Embryonic facial prominence (tissue), 1 donor: Measurements from ENCODE around the gene FKBP6.
A peak's percentile ranks its signal among the peaks of the same experiment; 100 is the strongest.
"Not testable (repeated sequence)": the region's sequence is repeated elsewhere in the genome, so short reads cannot be mapped to it uniquely, and the experiment has no call there.

Source experiments
- DNase-seq: peaks from one replicate; pipeline ENCODE4 v3.0.0-alpha.2; 2016; ENCODE audit errors: extremely low spot score

The FKBP6 gene

DNA sequence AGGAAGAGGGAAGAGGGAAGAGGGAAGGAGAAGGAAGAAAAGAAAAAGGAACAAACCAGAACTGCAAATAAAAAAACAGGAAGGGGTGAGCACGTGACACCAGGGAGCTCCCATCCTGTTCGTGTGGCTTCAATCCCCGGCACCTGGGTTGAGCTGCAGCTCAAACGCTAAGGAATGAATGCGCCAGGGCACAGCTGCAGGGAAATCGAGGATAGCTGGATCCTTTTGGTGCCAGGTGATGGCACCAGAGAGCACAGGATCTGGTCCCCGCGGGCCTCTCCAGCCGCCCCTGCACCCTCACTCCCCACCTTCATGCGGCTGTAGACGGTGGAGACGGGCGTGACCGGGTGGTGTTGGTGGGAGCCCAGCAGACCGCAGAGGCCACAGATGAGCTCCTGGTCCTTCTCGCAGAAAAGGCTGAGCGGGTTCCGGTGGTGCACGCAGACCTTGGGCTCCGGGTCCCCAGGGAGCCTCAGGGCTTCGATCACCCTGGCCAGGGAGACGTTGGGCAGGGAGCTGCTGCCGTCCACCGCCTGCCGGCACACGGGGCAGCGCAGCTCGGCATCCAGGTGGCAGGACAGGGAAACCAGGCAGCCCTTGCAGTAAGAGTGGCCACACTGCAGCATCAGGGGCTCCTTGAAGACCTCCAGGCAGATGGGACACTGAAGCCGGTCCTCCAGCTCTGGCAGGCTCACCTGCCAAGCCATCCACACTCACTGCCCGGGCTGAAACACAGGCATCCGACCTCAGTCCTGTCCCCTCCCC lies 3.7 kb upstream of the FKBP6 start:
- not testable (repeated sequence) for DNase-seq

DNA sequence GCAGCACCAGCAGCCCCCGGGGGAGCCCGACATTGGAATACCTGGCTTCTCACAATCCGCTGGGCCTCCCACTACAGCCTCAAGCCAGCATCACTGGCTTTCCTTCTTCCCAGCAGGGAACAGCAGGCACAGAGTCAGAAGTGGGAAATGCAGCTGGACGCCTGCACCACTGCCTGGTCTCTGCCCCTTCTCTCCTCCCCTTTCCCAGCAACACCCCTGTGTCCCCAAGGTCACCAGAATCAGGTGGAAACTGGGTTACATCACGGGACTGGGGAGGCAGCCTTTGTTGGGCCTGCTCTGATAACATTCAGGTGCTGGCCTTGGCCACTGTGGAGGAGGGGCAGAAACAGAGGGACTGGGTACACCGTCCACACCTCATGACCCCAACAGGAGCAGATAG lies 2.5 kb upstream of the FKBP6 start:
- not testable (repeated sequence) for DNase-seq

DNA sequence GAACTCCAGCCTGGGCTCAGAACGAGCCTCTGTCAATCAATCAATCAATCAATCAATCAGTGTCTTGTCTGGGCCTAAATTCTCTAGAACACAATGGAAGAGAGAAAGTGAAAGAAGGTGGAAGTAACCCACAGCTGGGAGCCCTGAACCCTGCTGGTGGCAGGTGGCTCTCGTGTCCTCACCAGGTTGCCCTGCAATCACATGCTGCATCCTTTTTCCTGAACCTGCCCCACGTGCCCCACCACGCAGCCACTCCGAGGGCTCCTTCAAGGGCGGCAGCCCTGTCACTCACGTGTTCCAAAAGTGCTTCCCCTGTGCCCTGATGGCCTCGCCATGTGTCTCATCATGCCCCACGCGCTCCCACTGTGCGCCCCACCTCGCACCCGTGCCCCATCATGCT lies 512 bp upstream of the FKBP6 start:
- DNase-seq = not testable (repeated sequence)

DNA sequence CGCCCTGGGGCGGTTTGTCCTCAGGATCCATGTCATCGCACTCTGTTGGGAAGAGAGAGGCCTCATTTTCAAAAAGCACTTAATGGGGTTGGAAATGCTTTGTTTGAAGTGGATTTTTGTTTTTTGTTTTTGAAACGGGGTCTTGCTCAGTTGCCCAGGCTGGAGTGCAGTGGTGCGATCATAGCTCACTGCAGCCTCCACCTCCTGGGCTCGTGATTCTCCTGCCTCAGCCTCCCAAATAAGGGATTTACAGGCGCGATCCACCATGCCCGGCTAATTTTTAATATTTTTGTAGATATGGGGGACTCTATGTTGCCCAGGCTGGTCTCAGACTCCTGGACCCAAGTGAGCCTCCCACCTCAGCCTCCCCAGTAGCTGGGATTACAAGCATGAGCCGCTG lies 735 bp downstream of the FKBP6 start:
- no peak for DNase-seq

DNA sequence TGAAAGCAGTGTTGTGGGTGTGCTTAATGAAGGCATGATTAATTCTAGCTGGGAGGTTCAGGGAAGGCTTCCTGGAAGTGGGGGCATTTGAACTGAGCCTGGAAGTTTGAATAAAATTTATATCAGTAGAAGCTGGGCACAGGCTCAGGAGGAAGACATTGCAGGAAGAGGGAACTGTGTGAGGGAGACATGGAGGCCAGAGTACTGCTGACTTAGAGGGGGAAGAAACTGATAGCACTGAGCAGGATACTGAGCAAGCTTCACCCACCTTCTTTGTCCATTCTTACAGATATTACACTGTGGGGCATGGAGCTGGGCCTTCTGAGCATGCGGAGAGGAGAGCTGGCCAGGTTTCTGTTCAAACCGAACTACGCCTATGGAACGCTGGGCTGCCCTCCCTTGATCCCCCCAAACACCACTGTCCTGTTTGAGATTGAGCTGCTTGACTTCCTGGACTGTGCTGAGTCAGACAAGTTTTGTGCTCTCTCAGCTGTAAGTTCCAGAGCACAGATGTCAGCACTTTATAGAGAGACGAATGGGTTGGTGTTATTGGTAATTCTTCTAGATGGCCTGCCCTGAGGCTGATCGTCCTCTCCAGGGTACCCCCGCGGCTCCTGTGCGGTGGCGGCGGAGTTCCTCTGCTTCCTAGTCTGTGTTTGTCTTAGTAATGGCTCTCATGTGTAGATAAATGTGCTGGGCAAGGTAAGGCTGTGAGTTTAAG lies 2.1 kb downstream of the FKBP6 start:
- no peak for DNase-seq

DNA sequence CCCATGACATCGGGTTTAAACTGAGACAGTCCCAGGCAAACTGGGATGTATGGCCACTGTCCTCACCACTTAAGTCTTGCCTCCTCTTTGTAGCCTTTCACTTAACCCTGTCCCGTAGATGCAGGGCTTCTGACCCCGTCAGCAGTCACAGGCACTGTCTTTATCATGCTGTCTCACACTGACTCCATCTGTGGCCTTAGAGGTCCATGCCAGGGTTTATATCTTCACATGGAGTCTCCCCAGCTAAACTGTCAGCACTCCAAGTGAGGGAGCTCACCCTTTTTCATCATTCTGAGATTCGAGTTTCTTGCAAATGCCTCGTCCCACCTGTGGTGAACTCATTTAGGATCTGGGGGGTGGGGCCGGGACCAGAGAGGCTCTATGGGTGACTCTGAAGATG lies 2.8 kb downstream of the FKBP6 start:
- DNase-seq = no peak

DNA sequence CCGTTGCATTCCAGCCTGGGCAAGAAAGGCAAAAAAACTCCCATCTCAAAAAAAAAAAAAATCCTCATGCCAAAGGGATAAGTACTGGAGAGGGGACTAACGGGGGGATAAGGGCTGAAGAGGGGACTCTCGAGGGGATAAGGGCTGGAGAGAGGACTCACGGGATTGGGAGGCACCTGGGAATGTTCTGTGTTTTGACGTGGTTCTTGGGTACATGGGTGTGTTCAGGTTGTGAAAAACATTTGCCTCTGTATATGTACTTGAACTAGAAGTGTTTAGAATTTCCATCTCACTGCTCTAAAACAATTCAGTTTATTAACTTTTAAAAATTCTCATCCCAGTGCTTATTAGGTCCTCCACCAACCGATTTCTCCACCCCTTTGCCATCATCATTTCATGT lies 4.5 kb downstream of the FKBP6 start:
- DNase-seq = no peak

DNA sequence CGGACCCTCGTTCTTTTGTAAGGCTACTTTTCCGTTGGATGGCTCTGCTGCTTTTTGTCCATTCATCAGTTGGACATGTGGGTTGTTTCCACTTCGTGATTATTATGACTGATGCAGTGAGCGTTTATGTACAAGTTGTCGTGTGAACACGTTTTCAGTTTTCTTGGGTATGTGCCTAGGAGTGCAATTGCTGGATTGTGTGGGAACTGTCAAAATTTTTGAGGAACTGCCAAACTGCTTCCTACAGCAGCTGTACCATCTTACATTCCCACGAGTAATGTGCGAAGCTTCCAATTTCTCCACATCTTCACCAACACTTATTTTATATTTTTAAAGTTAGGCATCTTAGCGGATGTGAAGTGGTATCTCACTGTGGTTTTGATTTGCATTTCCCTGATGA lies 10.4 kb downstream of the FKBP6 start:
- no peak for DNase-seq

DNA sequence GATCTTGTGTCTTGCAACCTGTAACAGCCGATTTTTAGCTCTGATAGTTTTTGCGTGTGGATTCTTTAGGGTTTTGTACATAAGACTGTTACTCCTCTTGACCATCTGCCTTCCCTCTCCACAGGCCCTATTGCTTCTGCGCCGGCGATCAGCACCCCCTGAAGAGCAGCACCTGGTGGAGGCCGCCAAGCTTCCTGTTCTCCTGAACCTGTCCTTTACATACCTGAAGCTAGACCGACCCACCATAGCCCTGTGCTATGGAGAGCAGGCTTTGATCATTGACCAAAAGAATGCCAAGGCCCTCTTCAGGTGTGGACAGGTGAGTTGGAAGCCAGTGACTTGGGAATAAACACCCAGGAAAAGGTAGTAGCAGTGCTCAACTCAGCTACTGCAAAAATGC lies 12.6 kb downstream of the FKBP6 start:
- no peak for DNase-seq

DNA sequence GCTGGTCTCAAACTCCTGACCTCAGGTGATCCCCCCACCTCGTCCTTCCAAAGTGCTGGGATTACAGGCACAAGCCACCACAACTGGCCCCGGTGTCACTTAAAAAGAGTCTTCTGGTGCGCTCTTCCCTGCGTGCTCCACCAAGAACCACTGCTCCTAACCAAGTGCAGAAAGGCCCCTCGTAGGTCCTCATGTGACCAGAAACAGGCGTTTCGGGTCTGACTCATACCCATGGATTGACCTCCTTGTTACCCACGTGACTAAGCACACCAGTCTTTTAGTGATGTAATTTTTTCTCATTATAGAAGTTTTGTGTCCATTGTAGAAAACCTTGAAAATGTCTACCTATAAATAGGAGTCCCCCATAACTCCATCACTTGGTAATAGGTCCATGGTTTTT lies 13.9 kb downstream of the FKBP6 start:
- no peak for DNase-seq

DNA sequence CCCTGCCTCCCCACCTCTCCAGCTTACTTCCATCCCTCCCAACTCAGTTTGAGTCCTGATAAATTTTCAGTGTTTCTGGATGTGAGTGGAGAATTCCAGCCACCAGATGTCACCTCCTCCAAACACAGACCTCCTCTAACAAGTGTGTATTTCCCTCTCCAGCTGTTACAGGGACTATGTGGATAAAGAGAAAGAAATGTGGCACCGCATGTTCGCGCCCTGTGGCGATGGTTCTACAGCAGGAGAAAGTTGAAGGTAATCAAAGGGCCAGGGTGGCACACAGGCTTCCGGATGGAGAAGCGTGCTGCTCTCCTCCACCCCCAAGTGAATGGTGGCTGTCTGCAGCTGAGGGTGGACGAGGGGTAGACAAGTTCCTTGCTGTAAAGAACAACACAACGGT lies 14.7 kb downstream of the FKBP6 start:
- DNase-seq = peak; percentile 68

DNA sequence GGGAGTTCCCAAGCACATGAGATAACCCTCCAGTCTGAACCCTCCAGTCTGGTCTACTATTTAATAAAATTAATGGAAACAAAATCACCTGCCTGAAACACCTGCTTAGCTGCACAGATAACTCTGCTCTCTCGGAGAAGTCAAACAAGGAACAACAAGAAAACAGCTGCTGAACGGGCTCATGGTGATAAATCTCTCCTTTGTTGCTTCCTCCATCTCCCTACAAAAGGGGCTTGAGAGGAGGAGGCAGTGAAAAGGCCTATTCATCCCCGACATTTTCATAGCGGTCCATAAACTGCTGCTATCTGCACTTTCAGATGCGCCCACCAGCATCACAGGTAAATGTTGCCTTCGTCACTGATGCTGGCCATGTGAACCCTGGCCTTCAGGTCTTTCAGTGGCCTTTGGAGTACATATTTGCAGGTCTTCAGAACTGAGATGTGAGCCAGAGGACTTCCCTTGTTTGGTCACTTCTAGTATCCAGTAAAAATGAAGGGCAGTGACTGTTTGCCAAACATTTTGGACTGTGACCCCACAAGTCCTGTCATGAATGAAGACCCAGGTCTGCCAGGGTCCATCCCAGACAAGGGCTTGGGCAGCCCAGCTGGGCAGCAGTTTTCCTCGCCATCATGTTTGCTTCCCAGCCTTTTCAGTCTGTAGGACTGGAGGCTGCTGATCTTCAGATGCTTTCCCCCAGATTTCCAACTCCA lies 15.9 kb downstream of the FKBP6 start:
- DNase-seq = no peak

DNA sequence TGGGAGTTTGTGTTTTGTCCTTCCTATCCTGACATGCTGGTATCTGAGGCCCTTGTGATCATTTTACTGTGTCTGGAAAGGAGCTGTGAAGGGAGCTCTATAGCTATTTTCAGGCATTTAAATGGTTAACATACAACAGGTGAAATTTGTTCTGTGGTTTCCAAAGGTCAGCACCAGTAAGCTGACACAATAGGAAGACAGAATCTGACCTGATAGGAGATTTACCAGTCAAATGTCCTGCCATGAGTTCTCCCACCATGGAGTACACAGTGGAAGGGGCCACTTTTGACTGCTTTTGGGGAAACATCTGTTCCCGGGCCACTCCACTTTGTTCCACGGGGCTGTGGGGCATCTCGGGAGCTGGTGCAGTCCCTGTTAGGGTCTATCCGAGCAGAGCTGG lies 17.6 kb downstream of the FKBP6 start:
- DNase-seq = no peak

DNA sequence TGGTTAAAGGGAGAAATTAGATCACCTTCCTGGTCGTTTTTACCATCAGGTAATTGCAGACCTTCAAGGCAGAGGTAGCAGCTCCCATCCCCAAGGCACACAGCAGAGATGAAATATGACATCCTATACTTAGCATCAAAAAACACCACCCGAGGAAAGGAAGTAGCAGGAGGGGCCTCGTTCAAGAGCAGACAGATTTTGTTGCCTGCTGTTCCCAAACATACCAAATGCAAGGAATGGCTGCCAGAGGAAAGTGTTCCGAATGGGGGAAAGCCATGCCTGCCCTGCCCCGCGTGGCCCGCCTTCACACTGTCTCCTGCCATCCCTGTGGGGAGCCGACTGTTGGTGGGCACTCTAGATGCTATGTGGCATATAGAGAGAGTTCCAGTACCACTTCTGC lies 18.0 kb downstream of the FKBP6 start:
- DNase-seq = no peak

DNA sequence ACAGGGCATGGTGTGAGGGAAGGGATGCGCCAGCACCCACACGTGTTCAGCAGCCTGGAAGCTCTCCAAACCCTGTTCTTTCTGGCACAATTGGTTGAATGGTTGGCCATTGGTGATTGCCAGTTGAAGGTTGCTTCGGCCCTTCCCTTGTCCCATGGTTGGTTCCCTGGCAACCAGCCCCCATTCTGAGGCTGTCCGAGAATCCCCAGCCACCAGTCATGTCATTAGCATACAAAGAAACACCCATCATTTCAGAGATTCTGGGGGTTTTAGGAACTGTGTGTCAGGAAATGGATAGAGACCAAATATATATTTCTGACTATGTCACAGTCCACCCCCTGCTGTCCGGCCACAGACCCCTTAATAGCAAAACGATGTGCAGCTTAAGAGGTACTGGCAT lies 21.8 kb downstream of the FKBP6 start:
- no peak for DNase-seq

DNA sequence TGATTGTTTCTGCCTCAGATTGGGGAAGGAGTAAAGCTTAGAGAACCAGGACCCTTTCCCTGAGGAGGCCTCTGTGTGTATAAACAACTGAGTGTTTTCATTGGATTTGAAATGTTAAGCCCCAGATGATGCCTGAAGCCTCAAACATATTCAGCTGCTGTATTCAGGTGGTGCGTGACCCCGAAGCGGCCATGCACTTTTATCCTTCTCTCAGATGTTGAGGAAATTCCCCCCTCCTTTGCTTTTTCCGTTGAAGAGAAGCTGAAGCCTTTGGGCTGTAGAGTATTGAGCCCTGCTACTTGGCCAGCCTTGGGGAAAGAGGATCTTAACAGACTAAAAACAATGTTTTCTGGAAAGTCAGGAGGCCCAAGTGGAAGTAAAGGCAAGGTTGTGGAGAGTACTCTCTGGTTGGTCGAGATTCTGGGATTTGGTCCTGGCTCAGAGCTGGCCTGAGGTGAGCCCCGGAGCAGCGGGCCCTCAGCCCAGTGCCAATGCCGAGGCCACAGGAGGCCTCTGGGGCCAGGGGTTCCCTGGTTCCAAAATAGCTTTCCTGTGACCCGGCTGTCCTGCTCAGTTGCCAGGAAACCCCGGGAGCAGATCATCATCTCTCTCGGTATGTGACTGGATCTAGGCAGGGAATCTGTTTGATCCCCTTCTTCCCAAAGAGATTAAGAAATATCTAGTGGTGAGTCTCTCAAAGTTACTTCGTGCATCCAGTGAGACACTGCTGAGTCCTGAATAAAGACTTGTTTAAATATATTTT lies 22.5 kb downstream of the FKBP6 start:
- no peak for DNase-seq

DNA sequence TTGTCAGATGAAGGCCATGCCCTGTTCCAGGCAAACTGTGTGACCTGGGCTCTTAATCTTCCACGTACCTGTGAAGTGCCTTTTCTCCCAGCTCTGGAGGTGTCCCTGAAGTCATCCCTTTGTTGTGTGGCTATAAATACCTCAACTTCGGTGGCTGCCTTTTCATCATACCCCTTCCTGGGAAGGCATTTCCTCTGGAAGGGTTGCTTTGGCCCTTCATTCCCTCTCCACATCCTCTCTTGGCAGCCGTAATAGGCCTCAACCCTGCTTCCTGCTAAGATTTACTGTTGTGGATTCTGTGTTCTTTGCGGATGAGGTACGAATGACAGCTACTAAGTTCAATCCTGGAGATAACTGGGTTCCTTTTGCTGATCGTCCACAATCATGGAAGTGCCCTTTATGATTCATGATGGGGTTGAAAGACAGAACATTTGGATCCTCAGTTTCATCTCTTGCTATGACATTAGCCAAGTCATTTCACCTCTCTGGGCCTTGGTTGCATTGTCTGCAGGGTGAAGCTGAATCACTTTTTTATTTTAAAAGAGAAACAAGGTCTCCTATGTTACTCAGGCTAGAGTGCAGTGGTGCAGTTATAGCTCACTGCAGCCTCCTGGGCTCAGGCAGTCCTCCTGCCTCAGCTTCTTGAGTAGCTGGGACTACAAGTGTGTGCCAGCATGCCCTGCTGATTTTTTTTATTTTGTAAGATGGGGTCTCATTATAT lies 23.6 kb downstream of the FKBP6 start:
- no peak for DNase-seq

DNA sequence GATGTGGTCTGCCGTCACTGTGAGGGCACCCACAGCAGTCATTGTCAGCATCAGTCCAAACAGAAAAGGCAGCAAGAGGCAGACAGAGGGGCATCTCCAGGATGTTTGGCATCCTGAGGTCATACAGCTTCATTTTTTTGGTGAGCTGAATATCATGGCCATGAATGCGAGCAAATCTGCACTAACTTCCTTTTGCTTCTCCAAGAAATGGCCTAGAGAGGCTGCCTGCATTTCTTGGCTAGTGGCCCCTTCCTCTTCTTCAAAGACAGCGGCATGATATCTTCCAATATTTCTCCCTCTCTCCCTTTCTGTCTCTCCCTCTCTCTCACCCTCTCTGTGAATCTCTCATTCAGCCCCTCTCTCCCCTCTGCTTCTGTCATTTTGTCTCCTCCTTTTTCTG lies 24.8 kb downstream of the FKBP6 start:
- no peak for DNase-seq

DNA sequence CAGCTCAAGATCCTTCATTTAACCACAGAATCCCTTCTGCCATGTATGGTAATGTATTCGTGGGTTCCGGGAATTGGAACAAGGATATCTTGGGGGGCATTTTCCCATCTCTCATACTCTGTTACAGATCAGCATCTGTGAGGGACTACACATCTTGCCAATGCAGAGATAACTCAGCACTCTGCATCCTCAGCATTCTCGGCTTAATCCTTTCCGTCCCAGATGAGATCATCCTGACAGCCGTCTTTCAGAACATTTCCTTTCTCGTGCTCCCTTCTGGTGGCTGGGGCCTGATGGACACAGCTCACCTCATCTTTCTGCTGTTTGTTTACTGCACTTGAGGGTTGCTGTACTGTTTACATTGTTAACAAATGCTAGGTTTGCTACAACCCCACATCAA lies 25.3 kb downstream of the FKBP6 start:
- DNase-seq = no peak

DNA sequence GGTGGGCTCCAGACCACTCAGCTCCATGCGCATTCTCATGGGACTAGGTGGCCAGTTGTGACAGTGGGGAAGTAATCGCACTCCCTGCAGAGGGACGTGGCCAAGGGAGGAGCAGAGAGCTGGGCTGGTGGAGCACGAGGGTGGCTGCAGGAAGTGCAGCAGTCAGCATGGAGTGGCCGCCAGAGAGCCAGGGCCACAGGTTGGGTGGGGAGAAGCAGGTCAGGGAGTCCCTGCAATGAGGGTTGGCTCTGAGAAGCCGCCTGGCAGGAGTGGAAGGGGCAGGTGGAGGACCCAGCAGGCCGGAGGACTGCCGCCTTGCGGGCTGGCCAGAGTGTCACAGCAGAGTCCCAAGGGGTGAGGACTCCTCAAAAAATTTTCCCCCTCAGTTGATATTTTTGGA lies 26.2 kb downstream of the FKBP6 start:
- DNase-seq = no peak

DNA sequence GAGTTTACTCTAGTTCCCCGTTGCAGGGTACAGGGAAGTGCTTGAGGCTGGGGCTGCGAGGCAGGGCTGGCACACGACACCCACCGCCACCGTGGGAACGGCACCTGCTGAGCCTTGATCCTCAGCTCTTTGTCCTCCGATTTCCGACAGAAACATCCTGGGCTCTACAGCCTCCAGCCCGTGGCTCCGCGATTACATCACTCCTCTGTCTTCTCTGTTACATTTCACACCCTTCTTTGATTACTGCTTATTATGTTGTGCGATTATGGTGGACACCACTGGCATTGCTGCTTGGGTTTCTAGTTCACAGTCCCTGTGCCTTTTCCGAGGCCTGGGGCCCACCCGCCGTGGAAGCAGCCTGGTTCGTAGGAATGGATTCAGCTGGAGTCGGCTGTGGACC lies 26.9 kb downstream of the FKBP6 start:
- no peak for DNase-seq

DNA sequence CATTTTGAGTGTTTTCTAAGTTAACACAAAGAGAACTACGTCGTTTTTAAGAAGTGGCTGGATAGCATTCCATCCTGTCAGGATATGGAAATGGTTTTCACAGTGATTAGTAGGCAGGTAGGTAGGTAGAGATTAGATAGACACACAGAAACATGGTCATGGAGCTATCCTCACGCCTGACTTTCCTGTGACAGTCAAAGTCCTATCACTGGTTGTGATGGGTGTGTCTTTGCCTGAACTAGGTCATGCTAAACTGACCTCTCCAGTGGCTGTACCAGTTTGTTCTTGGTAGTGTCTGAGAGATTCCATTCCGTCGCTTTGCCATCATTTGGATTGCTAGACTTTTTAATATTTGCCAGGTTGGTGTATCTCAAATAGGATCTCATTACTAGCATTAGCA lies 28.2 kb downstream of the FKBP6 start:
- DNase-seq = no peak
